ENCODE data around the gene TBC1D1. TPM values are rescaled to one million over a fixed set of nuclear protein-coding genes. Genes with fewer than 3 reads are reported as not detected.

Gene TBC1D1
- total and polyA plus RNA-seq, 2 of the 8 experiments (the other 6 are each of a cell fraction or from before 2014, with no cell fraction given), result 96.9 to 162 TPM

DNA sequence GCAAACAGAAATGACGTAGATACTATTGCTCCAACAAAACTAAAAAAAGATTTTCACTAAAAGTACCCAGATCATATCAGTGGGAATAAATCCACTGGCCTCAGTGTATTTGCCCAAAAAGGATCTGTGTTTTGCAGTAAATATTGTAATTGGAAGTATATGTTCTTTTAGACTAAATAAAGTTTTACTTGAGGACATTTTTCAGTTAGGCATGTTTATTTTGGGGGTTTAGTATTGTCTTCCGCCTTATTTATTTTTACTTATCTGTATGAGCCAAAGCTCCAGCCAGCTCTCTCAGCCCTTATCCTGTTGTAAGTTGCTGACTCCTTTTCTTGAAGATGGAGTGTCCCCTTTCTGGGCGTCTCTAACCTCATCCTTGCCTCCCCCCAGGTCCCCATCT lies 119.1 kb downstream of the TBC1D1 start:
- Histone ChIP-seq H3K4ac (replicated peaks; ENCODE audit: insufficient read length, low read depth, low read length) (no peak overlapping the region), H2BK120ac (replicated peaks; ENCODE audit: low read depth, low read length) (no peak overlapping the region), H2BK15ac (ENCODE audit: low read length) (no peak overlapping the region), H3K27me3 (replicated peaks in 1 of 4; ENCODE audit: control insufficient read depth in 3 of 4, extremely low read depth in 1 of 4, insufficient read depth in 3 of 4, low read length in 3 of 4) (no peaks in the 10 kb centered on the region), H2BK5ac (ENCODE audit: low read depth, low read length) (no peak overlapping the region), H2BK12ac (ENCODE audit: low read depth, low read length) (no peak overlapping the region), H3K36me3 (ENCODE audit: control insufficient read depth in 2 of 4, insufficient read depth in 4 of 4, low read length in 3 of 4) (peaks cover 0 to 3% (median 0%) of the 10 kb centered on the region in 4 experiments; a peak in 1 of 8 replicates), H4K20me1 (replicated peaks in 1 of 2; ENCODE audit: control insufficient read depth in 1 of 2, insufficient read depth in 2 of 2, low read length in 2 of 2) (no peaks in the 10 kb centered on the region), H3K23ac (ENCODE audit: insufficient read length) (no peak overlapping the region), H3K18ac (ENCODE audit: extremely low read depth, low read length) (no peak overlapping the region), H2BK20ac (ENCODE audit: low read length) (no peak overlapping the region), H3K14ac (ENCODE audit: insufficient read length) (no peak overlapping the region), H3K4me2 (ENCODE audit: insufficient read depth in 1 of 2, low read depth in 2 of 2, low read length in 2 of 2) (no peak overlapping the region), H3K9me3 (ENCODE audit: insufficient read depth in 2 of 2, low read depth in 1 of 2, low read length in 1 of 2) (no peaks in the 10 kb centered on the region), H3K79me2 (ENCODE audit: control insufficient read depth in 1 of 2, insufficient read depth in 2 of 2, low read length in 2 of 2) (peaks cover 3 to 43% of the 10 kb centered on the region in 2 experiments), H4K8ac (ENCODE audit: extremely low read depth, insufficient read depth, low read length) (no peak overlapping the region), H3K4me1 (replicated peaks in 1 of 4; ENCODE audit: control insufficient read depth in 3 of 4, insufficient read depth in 4 of 4, low read length in 3 of 4) (peaks cover 0 to 10% (median 5%) of the 10 kb centered on the region in 4 experiments; a peak in 6 of 7 replicates), H3K4me3 (ENCODE audit: extremely low read depth in 1 of 4, insufficient read depth in 2 of 4, low read depth in 3 of 4, low read length in 4 of 4) (no peak overlapping the region), H3K23me2 (ENCODE audit: low read depth, low read length) (no peaks in the 10 kb centered on the region), H4K91ac (replicated peaks; ENCODE audit: insufficient read length, low read length) (no peak overlapping the region), H4K5ac (ENCODE audit: insufficient read length, low read depth, low read length) (no peak overlapping the region), H3K27ac (ENCODE audit: low read depth, low read length) (no peak overlapping the region), H2AK5ac (ENCODE audit: low read depth, low read length) (no peak overlapping the region), H3K56ac (replicated peaks; ENCODE audit: insufficient read length, low read depth, low read length) (no peak overlapping the region), H3K79me1 (ENCODE audit: low read depth, low read length) (peaks cover 13% of the 10 kb centered on the region), H3K9ac (replicated peaks in 1 of 4; ENCODE audit: extremely low read depth in 1 of 4, low read depth in 3 of 4, low read length in 3 of 4) (no peak overlapping the region), H2AFZ (ENCODE audit: low read length) (no peak overlapping the region)
- FAIRE-seq (no peak), DNase-seq (ENCODE audit: low read depth in 1 of 2, low spot score in 2 of 2) (no peak)
- WGBS, 2 experiments (ENCODE audit: extremely low coverage in 1 of 2, insufficient coverage in 1 of 2, insufficient read length in 1 of 2, insufficient replicate concordance in 2 of 2, low coverage in 1 of 2, low lambda C conversion rate in 2 of 2, missing lambda C conversion rate in 1 of 2), result 89% methylated on average over 3 of the region's 3 CpGs; no CpG with 5 or more reads in 1 of the 2 experiments
- POLR2A ChIA-PET (ENCODE audit: partially characterized antibody), result no interaction called here
- TF ChIP-seq BCL11A (IDR thresholded peaks at IDR 0.05; ENCODE audit: low read depth in 2 of 2, low read length in 2 of 2), result no peak
- TF ChIP-seq YY1 (IDR thresholded peaks at IDR 0.05; ENCODE audit: low read depth, low read length), result no peak
- no peak for TF ChIP-seq SUZ12 (IDR thresholded peaks at IDR 0.05; ENCODE audit: low read length)
- TF ChIP-seq ZNF274 (IDR thresholded peaks at IDR 0.05; ENCODE audit: borderline replicate concordance, extremely low read depth, low read length), result no peak
- no peak for TF ChIP-seq RFX5 (IDR thresholded peaks at IDR 0.05; ENCODE audit: borderline replicate concordance, low read depth, low read length)
- TF ChIP-seq EP300 (IDR thresholded peaks at IDR 0.05; ENCODE audit: borderline replicate concordance in 1 of 2, low read depth in 2 of 2, low read length in 2 of 2), result no peak
- TF ChIP-seq POLR2AphosphoS5 (IDR thresholded peaks at IDR 0.05; ENCODE audit: low read depth, low read length), result no peak
- TF ChIP-seq CHD2 (IDR thresholded peaks at IDR 0.05; ENCODE audit: low read length), result no peak
- CTCF ChIA-PET (ENCODE audit: partially characterized antibody), result no interaction called here
